ENCODE results near the gene UPB1. TPM values are rescaled to one million over a fixed set of nuclear protein-coding genes. Genes with fewer than 3 reads are reported as not detected.

UPB1 gene
- total RNA-seq, 3 donors from 2014 or later (not counting 1 experiment from before 2014, with no cell fraction given): 0.33 to 1.6 (median 0.50) TPM

DNA sequence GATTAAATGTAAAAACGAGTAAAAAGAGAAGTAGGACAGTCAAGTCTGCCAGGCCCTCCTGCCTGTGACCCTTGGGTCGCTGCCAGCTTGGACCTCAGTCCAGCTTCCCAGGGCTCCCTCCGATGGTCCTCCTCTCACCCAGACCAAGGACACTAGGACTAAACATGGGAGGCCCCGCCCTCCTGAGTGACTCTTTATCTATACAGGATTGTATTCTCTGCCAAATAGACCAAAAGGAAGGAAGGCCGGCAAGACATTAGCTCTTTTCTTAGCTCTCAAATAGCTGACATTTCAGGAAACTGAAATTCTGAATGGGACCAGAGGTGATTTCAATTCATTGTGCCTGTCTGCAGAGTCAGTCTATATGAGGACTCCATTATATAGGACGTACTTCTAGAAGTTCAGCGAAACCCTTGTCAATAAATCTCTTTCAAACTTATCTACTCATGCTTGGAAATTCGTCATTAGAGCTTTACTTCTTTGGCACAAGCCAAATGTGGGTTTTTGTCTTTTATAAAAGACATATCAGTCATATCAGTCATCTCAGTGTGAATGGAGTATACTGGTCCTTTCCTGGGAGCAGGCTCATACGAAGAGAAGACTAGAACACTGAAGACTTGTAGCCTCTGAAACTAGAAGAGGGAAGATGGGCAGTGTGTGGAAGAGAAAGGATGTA is 39.2 kb upstream of the UPB1 start:
- H3K4me3 ChIP-seq (ENCODE audit: low read length): no peak overlapping the region
- H3K36me3 ChIP-seq (ENCODE audit: control insufficient read depth, insufficient read depth, low read length): no peaks in the 10 kb centered on the region
- peaks cover 3% of the 10 kb centered on the region for H3K9me3 ChIP-seq (ENCODE audit: control insufficient read depth, insufficient read depth, low read length)
- DNase-seq (no peak), ATAC-seq (no peak)
- intact Hi-C loops (cut with micrococcal nuclease): no loop called here
- H3K4me1 ChIP-seq (ENCODE audit: control insufficient read depth, insufficient read depth, low read length): no peaks in the 10 kb centered on the region
- Mint-ChIP-seq H3K27ac (no peak overlapping the region), H3K4me3 (no peak overlapping the region), H3K4me1 (no peaks in the 10 kb centered on the region), H3K36me3 (no peaks in the 10 kb centered on the region), H3K27me3 (ENCODE audit: low read depth in 2 of 2) (no peaks in the 10 kb centered on the region), H3K9me3 (no peaks in the 10 kb centered on the region)
- no peak overlapping the region for H3K27ac ChIP-seq (ENCODE audit: low read length)
- TF ChIP-seq, protein P1, sequence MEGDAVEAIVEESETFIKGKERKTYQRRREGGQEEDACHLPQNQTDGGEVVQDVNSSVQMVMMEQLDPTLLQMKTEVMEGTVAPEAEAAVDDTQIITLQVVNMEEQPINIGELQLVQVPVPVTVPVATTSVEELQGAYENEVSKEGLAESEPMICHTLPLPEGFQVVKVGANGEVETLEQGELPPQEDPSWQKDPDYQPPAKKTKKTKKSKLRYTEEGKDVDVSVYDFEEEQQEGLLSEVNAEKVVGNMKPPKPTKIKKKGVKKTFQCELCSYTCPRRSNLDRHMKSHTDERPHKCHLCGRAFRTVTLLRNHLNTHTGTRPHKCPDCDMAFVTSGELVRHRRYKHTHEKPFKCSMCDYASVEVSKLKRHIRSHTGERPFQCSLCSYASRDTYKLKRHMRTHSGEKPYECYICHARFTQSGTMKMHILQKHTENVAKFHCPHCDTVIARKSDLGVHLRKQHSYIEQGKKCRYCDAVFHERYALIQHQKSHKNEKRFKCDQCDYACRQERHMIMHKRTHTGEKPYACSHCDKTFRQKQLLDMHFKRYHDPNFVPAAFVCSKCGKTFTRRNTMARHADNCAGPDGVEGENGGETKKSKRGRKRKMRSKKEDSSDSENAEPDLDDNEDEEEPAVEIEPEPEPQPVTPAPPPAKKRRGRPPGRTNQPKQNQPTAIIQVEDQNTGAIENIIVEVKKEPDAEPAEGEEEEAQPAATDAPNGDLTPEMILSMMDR (IDR thresholded peaks at IDR 0.05): no peak
- WGBS (ENCODE audit: insufficient coverage): 73% methylated on average over 8 of the region's 9 CpGs
- no peaks in the 10 kb centered on the region for H3K27me3 ChIP-seq (ENCODE audit: control insufficient read depth, insufficient read depth, low read length)

DNA sequence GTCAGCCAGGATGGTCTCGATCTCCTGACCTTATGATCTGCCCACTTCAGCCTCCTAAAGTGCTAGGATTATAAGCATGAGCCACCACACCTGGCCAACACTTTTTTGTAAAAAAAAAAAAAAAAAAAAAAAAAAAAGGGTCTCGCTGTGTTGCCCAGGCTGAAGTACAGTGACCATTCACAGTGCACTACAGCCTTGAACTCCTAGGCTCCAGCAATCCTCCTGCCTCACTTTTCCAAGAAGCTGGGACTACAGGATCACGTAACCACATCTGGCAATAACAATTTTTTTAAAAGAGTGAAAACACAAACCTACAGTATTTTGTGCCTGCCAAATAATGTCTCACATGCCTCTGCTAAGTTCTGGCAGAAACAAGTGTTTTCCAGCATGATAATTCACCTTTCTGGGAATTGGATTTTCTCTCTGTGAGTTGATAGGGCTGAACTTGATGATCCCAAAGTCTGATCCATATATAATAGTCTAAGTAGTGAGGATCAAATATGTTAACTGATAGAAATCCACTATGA is 37.2 kb upstream of the UPB1 start:
- no peak overlapping the region for H3K27ac ChIP-seq (ENCODE audit: low read length)
- DNase-seq: no peak
- no peaks in the 10 kb centered on the region for H3K4me1 ChIP-seq (ENCODE audit: control insufficient read depth, insufficient read depth, low read length)
- TF ChIP-seq, protein P1 (IDR thresholded peaks at IDR 0.05): no peak
- ATAC-seq: no peak
- no peaks in the 10 kb centered on the region for H3K9me3 ChIP-seq (ENCODE audit: control insufficient read depth, insufficient read depth, low read length)
- Mint-ChIP-seq H3K27ac (no peak overlapping the region), H3K36me3 (no peaks in the 10 kb centered on the region), H3K4me1 (no peaks in the 10 kb centered on the region), H3K4me3 (no peak overlapping the region), H3K27me3 (ENCODE audit: low read depth in 2 of 2) (no peaks in the 10 kb centered on the region), H3K9me3 (no peaks in the 10 kb centered on the region)
- 93% methylated on average over 3 of the region's 3 CpGs for WGBS (ENCODE audit: insufficient coverage)
- intact Hi-C loops (cut with micrococcal nuclease): no loop called here
- H3K27me3 ChIP-seq (ENCODE audit: control insufficient read depth, insufficient read depth, low read length): no peaks in the 10 kb centered on the region
- H3K36me3 ChIP-seq (ENCODE audit: control insufficient read depth, insufficient read depth, low read length): no peaks in the 10 kb centered on the region
- no peak overlapping the region for H3K4me3 ChIP-seq (ENCODE audit: low read length)

DNA sequence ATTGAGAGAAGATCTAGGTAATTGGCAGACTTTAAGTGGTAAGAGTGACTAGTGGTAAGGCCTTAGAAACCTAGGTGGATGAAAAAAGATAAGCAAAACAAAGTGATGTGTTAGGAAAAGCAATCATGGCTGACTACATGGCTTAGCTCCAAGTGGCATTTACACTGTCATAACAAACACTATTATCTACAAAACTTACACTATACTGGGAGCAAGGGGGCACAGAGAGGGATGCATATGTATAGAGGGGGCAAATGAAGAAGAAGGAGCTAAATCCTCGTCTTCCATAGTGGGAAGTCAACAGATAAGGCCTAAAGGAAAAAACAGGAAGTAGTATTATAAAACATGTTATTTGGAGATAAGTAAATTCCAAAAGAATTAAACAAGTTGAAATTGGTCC is 35.2 kb upstream of the UPB1 start:
- Histone ChIP-seq H3K36me3 (ENCODE audit: control insufficient read depth, insufficient read depth, low read length) (no peaks in the 10 kb centered on the region), H3K27ac (ENCODE audit: low read length) (no peak overlapping the region), H3K4me1 (ENCODE audit: control insufficient read depth, insufficient read depth, low read length) (no peaks in the 10 kb centered on the region), H3K27me3 (ENCODE audit: control insufficient read depth, insufficient read depth, low read length) (no peaks in the 10 kb centered on the region), H3K4me3 (ENCODE audit: low read length) (no peak overlapping the region), H3K9me3 (ENCODE audit: control insufficient read depth, insufficient read depth, low read length) (no peaks in the 10 kb centered on the region)
- no peaks in the 10 kb centered on the region for H3K36me3 Mint-ChIP-seq
- no peaks in the 10 kb centered on the region for H3K4me1 Mint-ChIP-seq
- H3K27ac Mint-ChIP-seq: no peak overlapping the region
- WGBS (ENCODE audit: insufficient coverage): 87% methylated on average over 1 of the region's 1 CpG
- DNase-seq: no peak
- H3K4me3 Mint-ChIP-seq: no peak overlapping the region
- H3K9me3 Mint-ChIP-seq: no peaks in the 10 kb centered on the region
- TF ChIP-seq, protein P1 (IDR thresholded peaks at IDR 0.05): no peak
- ATAC-seq: no peak
- intact Hi-C loops (cut with micrococcal nuclease): no loop called here
- H3K27me3 Mint-ChIP-seq (ENCODE audit: low read depth in 2 of 2): no peaks in the 10 kb centered on the region
